OCI-LY7 (cell line): Measurements from ENCODE around the gene CDK5RAP3. TPM values are rescaled to one million over a fixed set of nuclear protein-coding genes. Genes with fewer than 3 reads are reported as not detected.

Source experiments
- BruUV-seq: library from RNA; stranded (reverse); fragments of 400-500 nt; replicated peaks from 2 replicates; lab custom pipeline; 2021; lab: Mats Ljungman, UMichigan
- CTCF ChIA-PET: fragments of 300-600 bp; sonication (Branson Sonifier 250); formaldehyde crosslinking; loops from one replicate; lab custom pipeline; 2022; ENCODE audit warnings: antibody characterized with exemption; ENCODE audit not compliant: unreplicated experiment; lab: Charles Lee
- POLR2A ChIA-PET: fragments of 300-600 bp; sonication (Branson Sonifier 250); formaldehyde crosslinking; loops from one replicate; lab custom pipeline; 2022; ENCODE audit warnings: antibody characterized with exemption; lab: Charles Lee
- DNase-seq: peaks from one replicate; pipeline ENCODE4 v3.0.0-alpha.2; 2015; ENCODE audit warnings: low spot score
- H2AFZ ChIP-seq: fragments of 200-600 bp; sonication (generic), shearing (Covaris generic); 2 replicates; pipeline ENCODE4 v1.6.1; 2014; ENCODE audit warnings: mild to moderate bottlenecking, antibody characterized with exemption, low read length, moderate library complexity
- H3K27ac ChIP-seq: fragments of 200-600 bp; sonication (generic); 2 replicates; pipeline ENCODE4 v1.5.1; 2014; ENCODE audit warnings: mixed run types, low read depth, mild to moderate bottlenecking, moderate library complexity, low read length, inconsistent platforms; ENCODE audit not compliant: poor library complexity, severe bottlenecking
- H3K36me3 ChIP-seq: fragments of 200-600 bp; sonication (generic); 2 replicates; pipeline ENCODE4 v1.6.1; 2014; ENCODE audit warnings: mild to moderate bottlenecking, antibody characterized with exemption, low read length, moderate library complexity, mixed read lengths; ENCODE audit not compliant: insufficient read depth
- H3K4me1 ChIP-seq: fragments of 200-600 bp; sonication (generic); 2 replicates; pipeline ENCODE4 v1.5.1; 2014; ENCODE audit warnings: mild to moderate bottlenecking, low read length; ENCODE audit not compliant: insufficient read depth, poor library complexity, severe bottlenecking
- H3K4me2 ChIP-seq: fragments of 200-600 bp; sonication (generic); 2 replicates; pipeline ENCODE4 v1.6.1; 2014; ENCODE audit warnings: mild to moderate bottlenecking, low read length
- H3K4me3 ChIP-seq: fragments of 200-600 bp; sonication (generic); 2 replicates; pipeline ENCODE4 v1.5.1; 2014; ENCODE audit warnings: mild to moderate bottlenecking, low read depth, low read length; ENCODE audit not compliant: poor library complexity, severe bottlenecking
- H3K79me2 ChIP-seq: fragments of 200-600 bp; sonication (generic); 2 replicates; pipeline ENCODE4 v1.6.1; 2016; ENCODE audit warnings: low read depth, mild to moderate bottlenecking, low read length, moderate library complexity, mixed read lengths; ENCODE audit not compliant: insufficient read depth
- H3K9me2 ChIP-seq: fragments of 200-600 bp; sonication (generic); 2 replicates; pipeline ENCODE4 v1.6.1; 2016; ENCODE audit warnings: mild to moderate bottlenecking, low read length, mixed read lengths; ENCODE audit not compliant: insufficient read depth
- H3K9me3 ChIP-seq: fragments of 200-600 bp; sonication (generic); 2 replicates; pipeline ENCODE4 v1.6.1; 2014; ENCODE audit warnings: mild to moderate bottlenecking, mixed run types, low read length, mixed read lengths
- H4K20me1 ChIP-seq: fragments of 200-600 bp; sonication (generic); 2 replicates; pipeline ENCODE4 v1.6.1; 2014; ENCODE audit warnings: mild to moderate bottlenecking, antibody characterized with exemption, low read length, moderate library complexity, mixed read lengths; ENCODE audit not compliant: insufficient read depth
- EZH2phosphoT487 ChIP-seq: fragments of 200-600 bp; sonication (generic); IDR thresholded peaks from 2 replicates; pipeline ENCODE4 v1.6.1; 2018; ENCODE audit warnings: low read depth, borderline replicate concordance, mild to moderate bottlenecking, mixed run types, antibody characterized with exemption, low read length, moderate library complexity, mixed read lengths
- intact Hi-C: fragments of 100-400 bp; cut with micrococcal nuclease; formaldehyde crosslinking; loops from one replicate; pipeline ENCODE4 v1.10.0; 2022; ENCODE audit not compliant: unreplicated experiment
- total RNA-seq, 2 experiments: library from RNA; depleted of rRNA in 1 of 2; stranded (reverse); fragments of >200 nt in 1 of 2; shearing (Covaris generic) in 1 of 2; gene quantifications; 2 replicates each; pipeline ENCODE4 v1.2.3, GENCODE V29; 2014 to 2022
- TF ChIP-seq, protein P1 (sequence below): fragments of 200-600 bp; sonication (generic); conservative IDR thresholded peaks from 2 replicates; pipeline ENCODE4 v1.5.1; 2014; ENCODE audit warnings: mild to moderate bottlenecking, antibody characterized with exemption, low read length, moderate library complexity, mixed read lengths

CDK5RAP3 gene
- total RNA-seq, 2 experiments from 2014 or later: 241 to 256 TPM

- Histone ChIP-seq H3K9me3 (no peaks in the 10 kb centered on the region), H3K36me3 (peaks cover 41% of the 10 kb centered on the region), H3K4me2 (peak overlapping the region; percentile 54), H4K20me1 (no peaks in the 10 kb centered on the region), H3K79me2 (no peaks in the 10 kb centered on the region), H3K9me2 (no peaks in the 10 kb centered on the region), H3K4me3 (peak overlapping the region; percentile 28), H3K4me1 (peaks cover 31% of the 10 kb centered on the region), H2AFZ (peak overlapping the region; percentile 52; the same call in 1 of the 2 replicates), H3K27ac (peak overlapping the region; percentile 13)
- no TSS peak for BruUV-seq
- CTCF ChIA-PET: interaction anchor here (0.8 to 1.6 kb wide), 2 partner anchors 8 to 21 kb away, joined by 3 to 4 read pairs; partner anchors contain the start of gene PNPO
- intact Hi-C loops: loop anchor here (1.0 kb wide), 2 partner anchors 21 to 69 kb away; no protein-coding TSS in a partner anchor
- peak; percentile 82 for DNase-seq
- TF ChIP-seq, protein P1, sequence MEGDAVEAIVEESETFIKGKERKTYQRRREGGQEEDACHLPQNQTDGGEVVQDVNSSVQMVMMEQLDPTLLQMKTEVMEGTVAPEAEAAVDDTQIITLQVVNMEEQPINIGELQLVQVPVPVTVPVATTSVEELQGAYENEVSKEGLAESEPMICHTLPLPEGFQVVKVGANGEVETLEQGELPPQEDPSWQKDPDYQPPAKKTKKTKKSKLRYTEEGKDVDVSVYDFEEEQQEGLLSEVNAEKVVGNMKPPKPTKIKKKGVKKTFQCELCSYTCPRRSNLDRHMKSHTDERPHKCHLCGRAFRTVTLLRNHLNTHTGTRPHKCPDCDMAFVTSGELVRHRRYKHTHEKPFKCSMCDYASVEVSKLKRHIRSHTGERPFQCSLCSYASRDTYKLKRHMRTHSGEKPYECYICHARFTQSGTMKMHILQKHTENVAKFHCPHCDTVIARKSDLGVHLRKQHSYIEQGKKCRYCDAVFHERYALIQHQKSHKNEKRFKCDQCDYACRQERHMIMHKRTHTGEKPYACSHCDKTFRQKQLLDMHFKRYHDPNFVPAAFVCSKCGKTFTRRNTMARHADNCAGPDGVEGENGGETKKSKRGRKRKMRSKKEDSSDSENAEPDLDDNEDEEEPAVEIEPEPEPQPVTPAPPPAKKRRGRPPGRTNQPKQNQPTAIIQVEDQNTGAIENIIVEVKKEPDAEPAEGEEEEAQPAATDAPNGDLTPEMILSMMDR: peak; percentile 95
- no peak for TF ChIP-seq EZH2phosphoT487
- POLR2A ChIA-PET: interaction anchor here (1.1 to 1.9 kb wide), 2 partner anchors 8 to 21 kb away, joined by 3 to 5 read pairs; partner anchors contain the start of genes CDK5RAP3 and PNPO
Measured at GRCh38 chr17:47949197-47949759, 21.6 kb upstream of the CDK5RAP3 start.

GRCh38 chr17:47949946-47950345 lies 21.0 kb upstream of the CDK5RAP3 start:
- Histone ChIP-seq H3K4me1 (peaks cover 24% of the 10 kb centered on the region), H3K4me3 (no peak overlapping the region), H3K9me2 (no peaks in the 10 kb centered on the region), H3K27ac (peak overlapping the region; percentile 6), H3K4me2 (peak overlapping the region; percentile 54; the same call in 1 of the 2 replicates), H3K36me3 (peaks cover 34% of the 10 kb centered on the region), H2AFZ (peak overlapping the region; percentile 52; the same call in 1 of the 2 replicates), H3K9me3 (no peaks in the 10 kb centered on the region), H4K20me1 (no peaks in the 10 kb centered on the region), H3K79me2 (no peaks in the 10 kb centered on the region)
- intact Hi-C loops: loop anchor here (1.0 kb wide), 2 partner anchors 20 to 68 kb away; no protein-coding TSS in a partner anchor
- no TSS peak for BruUV-seq
- TF ChIP-seq, protein P1: no peak
- TF ChIP-seq EZH2phosphoT487: no peak
- DNase-seq: peak; percentile 17
- CTCF ChIA-PET: interaction anchor here (0.8 to 1.6 kb wide), 2 partner anchors 9 to 20 kb away, joined by 3 to 4 read pairs; partner anchors contain the start of gene PNPO
- POLR2A ChIA-PET: interaction anchor here (0.6 to 1.9 kb wide), 5 partner anchors 9 to 69 kb away, joined by 3 to 5 read pairs (median 3); partner anchors contain the start of genes CDK5RAP3 and PNPO
